AG09309 (cell line): ENCODE measurements around the gene RSPH9.

Experiments used
- DNase-seq: peaks from one replicate; pipeline ENCODE4 v3.0.0-alpha.2; 2010; ENCODE audit warnings: low read depth
- H3K4me3 ChIP-seq: 2 replicates; pipeline ENCODE4 v1.5.1; 2011; ENCODE audit warnings: mild to moderate bottlenecking, low read depth, low read length, moderate library complexity; ENCODE audit not compliant: control insufficient read depth
- CTCF ChIP-seq: IDR thresholded peaks from 2 replicates; pipeline ENCODE4 v1.5.1; 2011; ENCODE audit warnings: mild to moderate bottlenecking, low read depth, low read length, inconsistent platforms; ENCODE audit not compliant: insufficient read depth, control insufficient read depth; ENCODE audit errors: missing control alignments

RSPH9 gene

GRCh38 chr6:43717389-43717788 is 72.6 kb downstream of the RSPH9 start:
- DNase-seq, result no peak
- no peak for TF ChIP-seq CTCF
- H3K4me3 ChIP-seq, result no peak overlapping the region

GRCh38 chr6:43717822-43718221 is 73.0 kb downstream of the RSPH9 start:
- no peak for DNase-seq
- H3K4me3 ChIP-seq, result no peak overlapping the region
- no peak for TF ChIP-seq CTCF

GRCh38 chr6:43718387-43719105 is 73.7 kb downstream of the RSPH9 start:
- no peak for DNase-seq
- H3K4me3 ChIP-seq, result no peak overlapping the region
- TF ChIP-seq CTCF, result no peak

- TF ChIP-seq CTCF, result no peak
- no peak for DNase-seq
- no peak overlapping the region for H3K4me3 ChIP-seq
Observed at GRCh38 chr6:43719511-43719910, 74.7 kb downstream of the RSPH9 start.

GRCh38 chr6:43720999-43721398 is 76.2 kb downstream of the RSPH9 start:
- H3K4me3 ChIP-seq, result no peak overlapping the region
- no peak for TF ChIP-seq CTCF
- no peak for DNase-seq
